Neural cell (in vitro differentiated cells): ENCODE data around the gene ADD3. TPM values are rescaled to one million over a fixed set of nuclear protein-coding genes. Genes with fewer than 3 reads are reported as not detected.

ENCODE experiments used
- H2AFZ ChIP-seq: fragments of 200-600, 300-800 bp; sonication (generic), shearing (Covaris generic); 2 replicates; pipeline ENCODE4 v1.6.0; 2014; ENCODE audit warnings: low read depth, mild to moderate bottlenecking, antibody characterized with exemption, low read length, moderate library complexity
- H3F3A ChIP-seq: fragments of 200-600 bp; shearing (Covaris generic); 2 replicates; pipeline ENCODE4 v1.6.1; 2016; ENCODE audit warnings: mild to moderate bottlenecking, moderate library complexity, mixed read lengths, antibody characterized with exemption, low read length; ENCODE audit not compliant: insufficient read depth, poor library complexity, severe bottlenecking
- H3K27ac ChIP-seq: fragments of 200-600, 300-800 bp; sonication (generic), shearing (Covaris generic); 2 replicates; pipeline ENCODE4 v1.5.1; 2014; ENCODE audit warnings: mild to moderate bottlenecking, low read length, moderate library complexity
- H3K27me3 ChIP-seq: fragments of 300-800, 200-600 bp; sonication (generic), shearing (Covaris generic); 2 replicates; pipeline ENCODE4 v1.6.0; 2014; ENCODE audit warnings: mild to moderate bottlenecking, low read depth, low read length, moderate library complexity; ENCODE audit not compliant: insufficient read depth
- H3K36me3 ChIP-seq: fragments of 300-800, 200-600 bp; sonication (generic), shearing (Covaris generic); 2 replicates; pipeline ENCODE4 v1.5.1; 2014; ENCODE audit warnings: mild to moderate bottlenecking, antibody characterized with exemption, low read length, moderate library complexity; ENCODE audit not compliant: insufficient read depth
- H3K4me2 ChIP-seq: fragments of 300-800, 200-600 bp; sonication (generic), shearing (Covaris generic); 2 replicates; pipeline ENCODE4 v1.6.0; 2014; ENCODE audit warnings: mild to moderate bottlenecking, low read length
- H3K4me3 ChIP-seq: fragments of 300-800, 200-600 bp; sonication (generic), shearing (Covaris generic); 2 replicates; pipeline ENCODE4 v1.5.1; 2014; ENCODE audit warnings: mild to moderate bottlenecking, low read length, moderate library complexity
- H3K79me2 ChIP-seq: fragments of 200-600 bp; shearing (Covaris generic); replicated peaks from 2 replicates; pipeline ENCODE4 v1.6.0; 2014; ENCODE audit warnings: mild to moderate bottlenecking, low read length, moderate library complexity; ENCODE audit not compliant: insufficient read depth
- H3K9ac ChIP-seq: fragments of 300-800, 200-600 bp; sonication (generic), shearing (Covaris generic); 2 replicates; pipeline ENCODE4 v1.6.1; 2016; ENCODE audit warnings: mild to moderate bottlenecking, low read length, mixed read lengths
- H3K9me2 ChIP-seq: fragments of 200-600 bp; shearing (Covaris generic); 2 replicates; pipeline ENCODE4 v1.6.1; 2016; ENCODE audit warnings: mild to moderate bottlenecking, low read length, mixed read lengths; ENCODE audit not compliant: insufficient read depth
- H3K9me3 ChIP-seq: fragments of 200-600, 300-800 bp; sonication (generic), shearing (Covaris generic); 2 replicates; pipeline ENCODE4 v1.6.1; 2016; ENCODE audit warnings: mild to moderate bottlenecking, mixed run types, low read length, moderate library complexity, mixed read lengths
- H4K20me1 ChIP-seq: fragments of 200-600 bp; shearing (Covaris generic); 2 replicates; pipeline ENCODE4 v1.6.1; 2016; ENCODE audit warnings: mild to moderate bottlenecking, mixed run types; ENCODE audit not compliant: insufficient read depth
- CTCF ChIP-seq: fragments of 450-650 bp; IDR thresholded peaks from 2 replicates; pipeline ENCODE4 v1.5.1; 2014; ENCODE audit warnings: antibody characterized with exemption, mild to moderate bottlenecking, moderate library complexity; ENCODE audit not compliant: poor library complexity, severe bottlenecking
- EP300 ChIP-seq: fragments of 450-650 bp; conservative IDR thresholded peaks from 2 replicates; pipeline ENCODE4 v1.6.1; 2014; ENCODE audit warnings: antibody characterized with exemption, mild to moderate bottlenecking, moderate library complexity; ENCODE audit not compliant: poor library complexity, severe bottlenecking
- EZH2 ChIP-seq: fragments of 200-600, 300-800 bp; shearing (Covaris generic), sonication (generic); IDR thresholded peaks from 2 replicates; pipeline ENCODE4 v1.6.1; 2014; ENCODE audit warnings: antibody characterized with exemption, low read length, borderline replicate concordance, mild to moderate bottlenecking; ENCODE audit not compliant: insufficient read depth, poor library complexity, severe bottlenecking
- MXI1 ChIP-seq: fragments of 450-650 bp; conservative IDR thresholded peaks from 2 replicates; pipeline ENCODE4 v1.6.1; 2014; ENCODE audit warnings: antibody characterized with exemption, mild to moderate bottlenecking; ENCODE audit not compliant: poor library complexity, severe bottlenecking
- POLR2AphosphoS5 ChIP-seq: IDR thresholded peaks from 2 replicates; pipeline ENCODE4 v1.6.1; 2012
- RAD21 ChIP-seq: fragments of 450-650 bp; conservative IDR thresholded peaks from 2 replicates; pipeline ENCODE4 v1.6.1; 2014; ENCODE audit warnings: antibody characterized with exemption, mild to moderate bottlenecking, moderate library complexity
- REST ChIP-seq: IDR thresholded peaks from 2 replicates; pipeline ENCODE4 v1.6.1; 2012; ENCODE audit warnings: borderline replicate concordance
- SMC3 ChIP-seq: fragments of 450-650 bp; conservative IDR thresholded peaks from 2 replicates; pipeline ENCODE4 v1.6.1; 2014; ENCODE audit warnings: antibody characterized with exemption, mild to moderate bottlenecking, moderate library complexity; ENCODE audit not compliant: poor library complexity
- TAF1 ChIP-seq: IDR thresholded peaks from 2 replicates; pipeline ENCODE4 v1.6.1; 2012; ENCODE audit warnings: low read depth
- polyA plus RNA-seq: library from polyadenylated mRNA; depleted of rRNA; stranded (reverse); fragments of >200 nt; gene quantifications from 2 replicates; pipeline ENCODE4 v1.2.3, GENCODE V29; 2014

The ADD3 gene
- polyA plus RNA-seq, 1 donor from 2014 or later, result 40.6 TPM

- Histone ChIP-seq H3K79me2 (no peaks in the 10 kb centered on the region), H3K4me3 (no peak overlapping the region), H3K27ac (no peak overlapping the region), H4K20me1 (no peaks in the 10 kb centered on the region), H3K4me2 (no peak overlapping the region), H3K9me2 (no peaks in the 10 kb centered on the region), H3K9me3 (no peaks in the 10 kb centered on the region), H3F3A (no peaks in the 10 kb centered on the region), H2AFZ (no peak overlapping the region), H3K36me3 (no peaks in the 10 kb centered on the region), H3K27me3 (no peaks in the 10 kb centered on the region), H3K9ac (no peak overlapping the region)
- TF ChIP-seq SMC3, result no peak
- TF ChIP-seq EZH2, result no peak
- TF ChIP-seq RAD21, result no peak
- no peak for TF ChIP-seq TAF1
- TF ChIP-seq MXI1, result no peak
- no peak for TF ChIP-seq REST
- no peak for TF ChIP-seq POLR2AphosphoS5
- TF ChIP-seq CTCF, result no peak
- no peak for TF ChIP-seq EP300
These were observed 14.0 kb upstream of the ADD3 start for GRCh38 chr10:109993551-109994330.

GRCh38 chr10:109994711-109995577 is 12.8 kb upstream of the ADD3 start:
- Histone ChIP-seq H3K27ac (no peak overlapping the region), H3K4me2 (no peak overlapping the region), H3F3A (no peaks in the 10 kb centered on the region), H3K79me2 (no peaks in the 10 kb centered on the region), H2AFZ (no peak overlapping the region), H3K9ac (no peak overlapping the region), H3K9me2 (no peaks in the 10 kb centered on the region), H3K4me3 (no peak overlapping the region), H3K36me3 (no peaks in the 10 kb centered on the region), H3K9me3 (no peaks in the 10 kb centered on the region), H4K20me1 (no peaks in the 10 kb centered on the region), H3K27me3 (no peaks in the 10 kb centered on the region)
- TF ChIP-seq EP300 (no peak), REST (no peak), MXI1 (no peak), SMC3 (no peak), TAF1 (no peak), RAD21 (no peak), CTCF (no peak), EZH2 (no peak), POLR2AphosphoS5 (no peak)
